Measurements from ENCODE around the gene SDHD. TPM values are rescaled to one million over a fixed set of nuclear protein-coding genes. Genes with fewer than 3 reads are reported as not detected.

Gene SDHD
- total and polyA plus RNA-seq, 9 of the 15 experiments (the other 6 are each of a cell fraction or from before 2014, with no cell fraction given), result 150 to 1,225 (median 215) TPM

GRCh38 chr11:112044961-112045360, 41.7 kb upstream of the SDHD start (continued):
- TF ChIP-seq NFXL1 (CRISPR knock-in tag; IDR thresholded peaks at IDR 0.05) (no peak), E2F3 (CRISPR knock-in tag; IDR thresholded peaks at IDR 0.05) (no peak), VEZF1 (CRISPR knock-in tag; IDR thresholded peaks at IDR 0.05) (no peak), HINFP (tag; conservative IDR thresholded peaks at IDR 0.05; ENCODE audit: low read depth) (no peak), STAT5A (IDR thresholded peaks at IDR 0.05; ENCODE audit: borderline replicate concordance, low read length) (peak; percentile 47; the same call in 1 of the 2 replicates), CREB1 (IDR thresholded peaks at IDR 0.05) (peak; percentile 29; the same call in 1 of the 2 replicates), CREB1 (CRISPR knock-in tag; IDR thresholded peaks at IDR 0.05) (no peak), E2F6 (IDR thresholded peaks at IDR 0.05; ENCODE audit: borderline replicate concordance in 1 of 2, extremely low read depth in 1 of 2, insufficient read depth in 1 of 2, insufficient read length in 1 of 2, low read depth in 1 of 2, low read length in 1 of 2, poor library complexity in 1 of 2, severe bottlenecking in 1 of 2) (no peak), FOXA1 (IDR thresholded peaks at IDR 0.05; ENCODE audit: borderline replicate concordance) (no peak), RAD51 (IDR thresholded peaks at IDR 0.05; ENCODE audit: borderline replicate concordance, low read depth) (no peak), FOXK1 (CRISPR knock-in tag; IDR thresholded peaks at IDR 0.05; ENCODE audit: borderline replicate concordance) (no peak), SMARCC2 (IDR thresholded peaks at IDR 0.05; ENCODE audit: low read depth) (peak; percentile 71; the same call in 1 of the 2 replicates), PML (IDR thresholded peaks at IDR 0.05; ENCODE audit: low read length) (0 out of 2 replicates have a peak, but pooled peaks have one; percentile 25), ZNF224 (CRISPR knock-in tag; IDR thresholded peaks at IDR 0.05) (no peak), FUS (optimal IDR thresholded peaks at IDR 0.05; ENCODE audit: low read depth, low read length) (no peak), ZNF699 (CRISPR knock-in tag; IDR thresholded peaks at IDR 0.05; ENCODE audit: insufficient replicate concordance) (no peak), RNF219 (CRISPR knock-in tag; IDR thresholded peaks at IDR 0.05) (no peak), YBX1 (IDR thresholded peaks at IDR 0.05) (no peak), CBX3 (IDR thresholded peaks at IDR 0.05; ENCODE audit: borderline replicate concordance in 1 of 2, low read length in 2 of 2) (no peak), TCF3 (CRISPR knock-in tag; IDR thresholded peaks at IDR 0.05) (peak; percentile 86), ELF1 (tag; IDR thresholded peaks at IDR 0.05) (0 out of 2 replicates have a peak, but pooled peaks have one; percentile 29), SREBF2 (CRISPR knock-in tag; IDR thresholded peaks at IDR 0.05) (no peak), TFAP4 (CRISPR knock-in tag; IDR thresholded peaks at IDR 0.05; ENCODE audit: borderline replicate concordance) (peak; percentile 46)

Data from K562 (cell line).